GM19240 (cell line): ENCODE data around the gene NEU2.

Experiments used
- DNase-seq: peaks from one replicate; pipeline ENCODE4 v3.0.0; 2011; ENCODE audit warnings: low spot score; ENCODE audit not compliant: insufficient read length

The NEU2 gene

GRCh38 chr2:233032551-233033320 is at the start of gene NEU2:
TSS of gene NEU2 (plus strand) at chr2:233032672. CDS start at chr2:233032672, 0 bp downstream.
- no peak for DNase-seq

- DNase-seq, result no peak
Measured at GRCh38 chr2:232982926-232983668, 49.4 kb upstream of the NEU2 start.

- DNase-seq, result no peak
Measured at GRCh38 chr2:232983669-232984140, 48.8 kb upstream of the NEU2 start.

GRCh38 chr2:232984451-232985207 is 47.8 kb upstream of the NEU2 start:
- no peak for DNase-seq

DNA sequence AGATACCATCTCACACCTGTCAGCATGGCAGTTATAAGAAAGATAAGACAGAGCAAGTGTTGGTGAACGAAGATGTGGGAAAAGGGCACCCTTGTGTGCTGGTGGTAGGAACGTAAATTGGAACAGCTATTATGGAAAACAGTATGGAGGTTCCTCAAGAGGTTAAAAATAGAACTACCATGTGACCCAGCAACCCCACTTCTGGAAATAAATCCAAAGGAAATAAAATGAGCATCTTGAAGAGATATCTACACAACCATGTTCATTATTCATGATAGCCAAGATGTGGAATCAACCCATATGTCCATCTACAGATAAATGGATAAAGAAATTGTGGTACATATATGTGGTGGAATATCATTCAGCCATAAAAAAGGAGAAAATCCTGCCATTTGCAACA is 46.3 kb upstream of the NEU2 start:
- DNase-seq, result no peak

DNA sequence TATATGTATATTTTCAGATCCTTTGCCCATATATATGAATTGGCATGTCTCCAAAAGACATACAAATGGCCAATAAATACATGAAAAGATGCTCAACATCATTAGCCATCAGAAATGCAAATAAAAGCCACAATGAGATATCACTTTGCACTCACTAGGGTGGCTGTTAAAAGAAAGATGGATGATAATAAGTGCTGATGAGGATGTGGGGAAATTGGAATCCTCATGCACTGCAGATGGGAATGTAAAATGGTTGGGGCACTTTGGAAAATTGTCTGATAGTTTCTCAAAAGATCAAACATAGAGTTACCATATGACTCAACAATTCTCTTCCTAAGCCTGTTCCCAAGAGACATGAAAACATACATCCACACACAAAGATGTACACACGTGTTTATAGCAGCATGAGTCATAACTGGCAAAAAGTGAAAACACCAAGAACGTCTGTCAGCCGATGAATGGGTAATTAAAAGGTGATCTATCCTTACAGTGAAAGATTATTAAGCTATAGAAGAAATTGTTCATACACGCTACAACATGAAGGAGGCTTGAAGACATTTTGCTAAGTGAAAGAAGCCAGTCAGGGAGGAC is 39.1 kb upstream of the NEU2 start:
- DNase-seq, result no peak

DNA sequence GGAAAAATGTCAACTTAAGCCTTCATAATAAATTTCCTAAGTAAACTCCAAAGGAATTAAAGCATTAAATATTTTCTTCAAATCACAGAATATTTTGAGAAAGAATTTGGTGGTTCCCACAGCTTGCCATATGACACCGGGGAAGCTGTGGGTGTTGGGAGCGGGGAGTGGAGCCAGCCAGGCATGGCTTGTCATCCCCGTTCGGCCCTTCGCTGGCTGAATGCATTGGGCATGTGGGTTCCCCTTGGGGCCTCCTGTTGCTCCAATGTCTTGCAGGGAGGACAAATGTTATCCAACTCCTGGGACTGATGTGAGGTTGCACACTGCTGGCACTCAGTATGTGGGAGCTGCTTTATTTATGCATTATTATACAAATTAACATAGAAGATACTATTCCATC is 38.0 kb upstream of the NEU2 start:
- no peak for DNase-seq

GRCh38 chr2:232997749-232998665 is 34.5 kb upstream of the NEU2 start:
- DNase-seq, result no peak

DNA sequence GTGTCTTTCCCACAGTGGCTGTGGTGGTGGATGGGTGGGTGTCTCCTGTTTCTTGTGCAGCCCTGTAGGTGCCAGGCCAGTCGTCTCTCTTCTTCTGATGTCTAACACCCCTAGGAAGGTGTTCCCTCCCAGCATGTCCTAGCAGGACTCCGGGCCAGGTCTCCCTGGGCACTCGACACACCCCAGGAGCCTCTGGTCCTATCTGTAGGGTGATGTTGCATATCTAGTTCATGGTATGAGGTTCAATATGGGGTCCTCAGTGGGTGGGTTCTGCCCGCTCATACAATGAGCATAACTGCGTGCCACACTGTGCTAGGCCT is 33.8 kb upstream of the NEU2 start:
- no peak for DNase-seq

GRCh38 chr2:232999354-232999753 is 33.1 kb upstream of the NEU2 start:
- DNase-seq, result no peak

GRCh38 chr2:233000886-233001750 is 31.4 kb upstream of the NEU2 start:
- DNase-seq, result no peak

GRCh38 chr2:233002829-233003657 is 29.4 kb upstream of the NEU2 start:
- no peak for DNase-seq

DNA sequence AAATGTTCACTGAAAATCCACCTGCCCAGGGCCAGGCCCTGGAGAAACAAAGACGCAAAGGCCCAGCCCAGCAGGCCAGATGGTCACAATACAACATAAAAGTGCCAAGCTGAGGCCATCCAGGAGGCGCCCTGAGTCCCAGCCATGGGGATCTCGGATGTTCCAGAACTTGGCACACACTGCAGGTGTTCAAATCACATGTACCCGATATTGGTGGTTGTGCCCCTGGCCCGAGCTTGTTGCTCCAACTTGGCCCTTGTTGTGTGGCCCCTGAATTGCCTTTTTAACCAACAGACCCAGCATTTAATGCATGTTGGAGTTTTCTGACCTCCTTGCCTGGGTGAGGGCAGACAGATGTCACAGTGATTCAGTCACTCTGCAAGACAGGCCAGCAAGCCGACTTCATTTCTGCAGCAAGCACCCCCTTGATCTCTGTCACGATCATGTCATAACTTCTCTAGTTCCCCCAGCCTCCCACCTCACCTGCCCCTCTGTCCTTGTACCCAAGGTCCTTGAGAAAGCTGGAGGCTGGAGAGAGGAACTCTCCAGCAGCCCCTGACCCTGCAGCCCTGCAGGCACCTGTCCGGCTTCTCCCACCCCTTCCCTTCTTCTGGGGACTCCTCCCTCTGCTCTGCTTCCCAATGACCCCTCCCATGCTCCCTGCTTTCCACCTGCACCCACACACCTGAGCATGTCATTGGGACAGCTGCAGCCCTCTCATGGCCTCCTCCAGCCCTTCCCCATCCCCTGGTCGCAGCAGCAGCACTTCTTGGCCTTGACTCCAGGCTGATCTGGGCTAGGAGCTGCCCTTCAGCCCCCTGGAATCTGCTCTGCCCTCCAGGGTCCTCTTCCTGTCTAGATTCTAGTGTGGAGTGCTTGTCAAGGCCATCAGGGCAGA is 28.6 kb upstream of the NEU2 start:
- no peak for DNase-seq

DNA sequence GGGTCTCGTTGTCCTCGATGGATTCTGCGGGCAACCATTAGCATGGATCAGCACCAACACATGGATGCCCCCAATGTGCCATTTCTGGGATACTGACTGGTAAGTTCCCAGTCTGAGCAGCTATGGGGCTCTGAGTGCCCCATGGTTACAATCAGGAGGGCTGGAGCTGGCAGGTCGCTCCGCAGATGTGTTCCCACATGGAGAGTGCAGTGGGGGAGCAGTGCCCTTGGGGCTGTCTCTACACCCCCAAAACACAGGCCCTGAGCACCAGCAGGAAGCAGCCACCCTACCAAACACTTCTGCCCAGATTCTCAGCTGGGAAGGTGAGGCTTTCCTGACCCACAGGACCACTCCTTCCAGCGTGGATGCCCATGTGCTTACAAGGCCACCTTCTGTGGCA is 27.4 kb upstream of the NEU2 start:
- DNase-seq, result no peak

- no peak for DNase-seq
Measured at GRCh38 chr2:233006648-233007047, 25.8 kb upstream of the NEU2 start.

- no peak for DNase-seq
Measured at GRCh38 chr2:233007270-233007669, 25.2 kb upstream of the NEU2 start.

GRCh38 chr2:233007739-233008138 is 24.7 kb upstream of the NEU2 start:
- DNase-seq, result no peak

DNA sequence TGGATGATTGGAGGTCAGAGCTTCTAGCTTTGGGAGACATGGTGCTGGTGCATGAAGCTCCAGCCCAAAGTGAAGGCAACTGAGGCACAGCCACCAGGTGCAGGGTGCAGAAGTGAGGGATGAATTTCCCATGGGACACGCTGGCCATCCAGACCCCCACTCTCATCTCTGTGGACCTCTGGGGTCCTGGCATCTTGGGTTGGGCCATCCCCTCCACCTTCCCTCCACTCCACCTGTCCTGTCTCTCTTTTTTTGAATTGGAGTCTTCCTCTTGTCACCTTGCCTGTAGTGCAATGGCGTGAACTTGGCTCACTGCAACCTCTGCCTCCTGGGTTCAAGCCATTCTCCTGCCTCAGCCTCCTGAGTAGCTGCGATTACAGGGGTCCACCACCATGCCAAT is 22.8 kb upstream of the NEU2 start:
- no peak for DNase-seq
